Mucosa of descending colon (tissue), 3 donors: ENCODE results near the gene FCF1. TPM values are rescaled to one million over a fixed set of nuclear protein-coding genes. Genes with fewer than 3 reads are reported as not detected.
"Not testable (repeated sequence)": the region's sequence is repeated elsewhere in the genome, so short reads cannot be mapped to it uniquely, and the experiment has no call there.

Experiments
- ATAC-seq: fragments of 200-7000 bp; cut with Tn5 transposase; one replicate; pipeline ENCODE4 v1.9.1; 2020; ENCODE audit warnings: mild to moderate bottlenecking, moderate library complexity
- DNase-seq, 3 donors: peaks; one replicate each; pipeline ENCODE4 v3.0.0-alpha.2; 2020
- H3K36me3 ChIP-seq: fragments of 200-600 bp; one replicate; pipeline ENCODE4 v1.8.0; 2021; ENCODE audit warnings: low read depth, mild to moderate bottlenecking
- H3K4me1 ChIP-seq: fragments of 200-600 bp; one replicate; pipeline ENCODE4 v1.8.0; 2021; ENCODE audit warnings: low read depth, mild to moderate bottlenecking
- H3K4me3 ChIP-seq: fragments of 200-600 bp; one replicate; pipeline ENCODE4 v1.8.0; 2021; ENCODE audit warnings: mild to moderate bottlenecking
- H3K9me3 ChIP-seq: fragments of 200-600 bp; one replicate; pipeline ENCODE4 v1.8.0; 2021; ENCODE audit warnings: mild to moderate bottlenecking
- CTCF ChIP-seq: fragments of 200-600 bp; IDR thresholded peaks from one replicate; pipeline ENCODE4 v1.8.0; 2022; ENCODE audit warnings: antibody characterized with exemption, mild to moderate bottlenecking
- intact Hi-C, 2 donors: fragments of 100-400 bp; cut with DNase I in 1 of 2; cut with micrococcal nuclease in 1 of 2; formaldehyde crosslinking; loops; one replicate each; pipeline versions ENCODE4 v1.11.0 to v1.11.1; 2022; cut with DNase I, micrococcal nuclease
- total RNA-seq, 3 donors: library from RNA; stranded (reverse); fragmentation: NEBNext Ultra II Directional in 2 of 3; extraction: Animal tissue kit (Norgen Biotek cat#: 25700) in 2 of 3; gene quantifications; one replicate each; pipeline versions ENCODE4 v1.2.1 to v1.2.4, GENCODE V29; 2021 to 2023
- donor health status: DM: no; HTN: no; CAD: no; lungs with moderate emphysema.
- donor health status: DM: no; HTN: no; CAD: no.
- donor health status: DM: no; HTN: yes; CAD: no.

Gene FCF1
- total RNA-seq, 3 donors from 2014 or later: 31.7 to 46.5 (median 43.0) TPM

- Histone ChIP-seq H3K4me1 (no peaks in the 10 kb centered on the region), H3K36me3 (no peaks in the 10 kb centered on the region), H3K9me3 (no peaks in the 10 kb centered on the region), H3K4me3 (no peak overlapping the region)
- ATAC-seq (no peak), DNase-seq (no peak)
- intact Hi-C loops: no loop called here
- TF ChIP-seq CTCF: no peak
Observed at GRCh38 chr14:74754157-74754556, 41.2 kb downstream of the FCF1 start.

- no peak for ATAC-seq
- Histone ChIP-seq H3K9me3 (no peaks in the 10 kb centered on the region), H3K4me3 (no peak overlapping the region), H3K36me3 (no peaks in the 10 kb centered on the region), H3K4me1 (no peaks in the 10 kb centered on the region)
- no peak for TF ChIP-seq CTCF
- DNase-seq: no peak
- intact Hi-C loops: no loop called here
Observed at GRCh38 chr14:74754899-74755298, 42.0 kb downstream of the FCF1 start.

GRCh38 chr14:74756326-74756725, 43.4 kb downstream of the FCF1 start:
- intact Hi-C loops: no loop called here
- H3K36me3 ChIP-seq: no peaks in the 10 kb centered on the region
- no peak for TF ChIP-seq CTCF
- no peaks in the 10 kb centered on the region for H3K4me1 ChIP-seq
- DNase-seq: no peak
- no peak overlapping the region for H3K4me3 ChIP-seq
- H3K9me3 ChIP-seq: no peaks in the 10 kb centered on the region
- no peak for ATAC-seq

GRCh38 chr14:74758505-74758904, 45.6 kb downstream of the FCF1 start:
- H3K36me3 ChIP-seq, H3K4me1 ChIP-seq, DNase-seq, H3K4me3 ChIP-seq, intact Hi-C loops, H3K9me3 ChIP-seq, ATAC-seq: not testable (repeated sequence)

GRCh38 chr14:74762917-74763802, 50.2 kb downstream of the FCF1 start, which contains the start of gene YLPM1:
Gene YLPM1 (plus strand): TSS chr14:74763316. CDS start chr14:74763490, 174 bp downstream.
- DNase-seq: peak; percentile 92 to 94 (median 94)
- TF ChIP-seq CTCF: peak; percentile 57
- peaks cover 13% of the 10 kb centered on the region for H3K4me1 ChIP-seq
- no peaks in the 10 kb centered on the region for H3K9me3 ChIP-seq
- H3K36me3 ChIP-seq: peaks cover 9% of the 10 kb centered on the region
- peak within 1 kb of the TSS; percentile 97 for H3K4me3 ChIP-seq
- intact Hi-C loops: no loop called here
- peak; percentile 99 for ATAC-seq

GRCh38 chr14:74763803-74764531, 51.0 kb downstream of the FCF1 start:
- no peak for TF ChIP-seq CTCF
- peaks cover 13% of the 10 kb centered on the region for H3K4me1 ChIP-seq
- intact Hi-C loops: no loop called here
- ATAC-seq: no peak
- H3K9me3 ChIP-seq: no peaks in the 10 kb centered on the region
- peak overlapping the region; percentile 97 for H3K4me3 ChIP-seq
- H3K36me3 ChIP-seq: peaks cover 9% of the 10 kb centered on the region
- peak in 1 of 3 donors; percentile 23 for DNase-seq
